ENCODE measurements around the gene UNC93B1.

DNA sequence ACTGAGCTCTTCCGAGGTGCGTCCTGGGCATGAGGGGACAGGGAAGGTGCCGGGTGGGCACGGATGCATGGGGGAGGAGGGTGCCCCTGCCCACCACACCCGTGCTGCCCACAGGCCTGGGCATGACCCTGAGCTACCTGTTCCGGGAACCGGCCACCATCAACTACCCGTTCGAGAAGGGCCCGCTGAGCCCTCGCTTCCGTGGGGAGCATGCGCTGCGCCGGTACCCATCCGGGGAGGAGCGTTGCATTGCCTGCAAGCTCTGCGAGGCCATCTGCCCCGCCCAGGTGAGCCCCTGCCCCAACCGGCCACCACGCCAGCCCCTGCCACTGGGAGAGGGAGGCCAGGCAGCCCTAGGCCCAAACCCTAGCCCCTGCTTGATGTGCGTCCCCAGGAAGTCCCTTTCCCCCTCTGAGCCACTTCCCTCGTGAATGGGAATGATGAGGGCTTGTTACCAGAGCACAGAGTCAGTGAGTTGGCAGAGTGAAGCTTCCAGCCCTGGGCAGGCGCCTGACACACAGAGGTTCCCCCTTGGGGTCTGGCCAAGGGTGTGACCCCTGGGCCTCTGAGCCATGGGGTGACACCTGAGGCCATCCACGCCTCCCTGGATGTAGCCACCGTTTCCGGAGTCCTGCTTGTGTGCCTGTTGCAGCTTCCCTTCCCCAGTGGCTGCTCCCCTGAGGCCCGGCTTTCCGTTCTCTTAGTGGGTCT, 29.3 kb upstream of the UNC93B1 start:
- TF ChIP-seq, protein P1, sequence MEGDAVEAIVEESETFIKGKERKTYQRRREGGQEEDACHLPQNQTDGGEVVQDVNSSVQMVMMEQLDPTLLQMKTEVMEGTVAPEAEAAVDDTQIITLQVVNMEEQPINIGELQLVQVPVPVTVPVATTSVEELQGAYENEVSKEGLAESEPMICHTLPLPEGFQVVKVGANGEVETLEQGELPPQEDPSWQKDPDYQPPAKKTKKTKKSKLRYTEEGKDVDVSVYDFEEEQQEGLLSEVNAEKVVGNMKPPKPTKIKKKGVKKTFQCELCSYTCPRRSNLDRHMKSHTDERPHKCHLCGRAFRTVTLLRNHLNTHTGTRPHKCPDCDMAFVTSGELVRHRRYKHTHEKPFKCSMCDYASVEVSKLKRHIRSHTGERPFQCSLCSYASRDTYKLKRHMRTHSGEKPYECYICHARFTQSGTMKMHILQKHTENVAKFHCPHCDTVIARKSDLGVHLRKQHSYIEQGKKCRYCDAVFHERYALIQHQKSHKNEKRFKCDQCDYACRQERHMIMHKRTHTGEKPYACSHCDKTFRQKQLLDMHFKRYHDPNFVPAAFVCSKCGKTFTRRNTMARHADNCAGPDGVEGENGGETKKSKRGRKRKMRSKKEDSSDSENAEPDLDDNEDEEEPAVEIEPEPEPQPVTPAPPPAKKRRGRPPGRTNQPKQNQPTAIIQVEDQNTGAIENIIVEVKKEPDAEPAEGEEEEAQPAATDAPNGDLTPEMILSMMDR (IDR thresholded peaks at IDR 0.05): no peak
- TF ChIP-seq EP300 (IDR thresholded peaks at IDR 0.05) (no peak), POLR2A (IDR thresholded peaks at IDR 0.05) (no peak)

Measured in upper lobe of left lung (tissue), 4 donors.